ELF-1 (cell line): ENCODE data around the gene CNN2.

Experiments
- DNase-seq: peaks from one replicate; pipeline ENCODE4 v3.0.0-alpha.2; 2016; ENCODE audit warnings: low read depth, low spot score

CNN2 gene

GRCh38 chr19:1064661-1065605, 38.5 kb downstream of the CNN2 start:
- DNase-seq: peak; percentile 85

- peak; percentile 84 for DNase-seq
Observed at GRCh38 chr19:1065606-1066109, 39.2 kb downstream of the CNN2 start.

GRCh38 chr19:1066251-1066747, 39.9 kb downstream of the CNN2 start:
- DNase-seq: peak; percentile 80

- DNase-seq: no peak
Observed at GRCh38 chr19:1066748-1067340, 40.4 kb downstream of the CNN2 start, which contains the start of gene ARHGAP45. TSS of gene ARHGAP45 (plus strand) at chr19:1067167. CDS start at chr19:1067406, 239 bp downstream.

- no peak for DNase-seq
Observed at GRCh38 chr19:1067341-1067957, 41.0 kb downstream of the CNN2 start.

- no peak for DNase-seq
Observed at GRCh38 chr19:1068009-1069001, 41.9 kb downstream of the CNN2 start.

GRCh38 chr19:1069009-1069779, 42.8 kb downstream of the CNN2 start:
- no peak for DNase-seq

GRCh38 chr19:1070576-1070930, 44.1 kb downstream of the CNN2 start:
- peak; percentile 61 for DNase-seq

GRCh38 chr19:1070931-1071791, 44.8 kb downstream of the CNN2 start:
- no peak for DNase-seq

- DNase-seq: no peak
Observed at GRCh38 chr19:1072371-1073015, 46.1 kb downstream of the CNN2 start.

GRCh38 chr19:1073063-1073955, 46.9 kb downstream of the CNN2 start:
- DNase-seq: no peak

- no peak for DNase-seq
Observed at GRCh38 chr19:1073956-1074517, 47.6 kb downstream of the CNN2 start.

- no peak for DNase-seq
Observed at GRCh38 chr19:1074544-1075283, 48.3 kb downstream of the CNN2 start.

GRCh38 chr19:1076046-1076386, 49.6 kb downstream of the CNN2 start:
- no peak for DNase-seq

GRCh38 chr19:1076951-1077350, 50.5 kb downstream of the CNN2 start:
- no peak for DNase-seq

GRCh38 chr19:1079566-1080111, 53.2 kb downstream of the CNN2 start:
- DNase-seq: peak; percentile 80
